Measurements from ENCODE around the gene CACHD1.

CACHD1 gene

GRCh38 chr1:64473367-64473766, 3.4 kb downstream of the CACHD1 start:
- Histone ChIP-seq H3K36me3 (no peaks in the 10 kb centered on the region), H3K9me3 (ENCODE audit: severe bottlenecking) (no peaks in the 10 kb centered on the region), H3K27ac (no peak overlapping the region), H3K27me3 (ENCODE audit: insufficient read depth, low read depth, severe bottlenecking) (no peaks in the 10 kb centered on the region), H3K4me3 (ENCODE audit: low read depth, low read length) (no peak overlapping the region)
- TF ChIP-seq CTCF (IDR thresholded peaks at IDR 0.05; ENCODE audit: low read depth, low read length), result no peak
- no peak for DNase-seq

GRCh38 chr1:64474133-64474532, 4.2 kb downstream of the CACHD1 start:
- no peak overlapping the region for H3K27ac ChIP-seq
- no peak for TF ChIP-seq CTCF (IDR thresholded peaks at IDR 0.05; ENCODE audit: low read depth, low read length)
- H3K36me3 ChIP-seq, result no peaks in the 10 kb centered on the region
- H3K4me3 ChIP-seq (ENCODE audit: low read depth, low read length), result no peak overlapping the region
- H3K9me3 ChIP-seq (ENCODE audit: severe bottlenecking), result no peaks in the 10 kb centered on the region
- no peak for DNase-seq
- H3K27me3 ChIP-seq (ENCODE audit: insufficient read depth, low read depth, severe bottlenecking), result no peaks in the 10 kb centered on the region

GRCh38 chr1:64474665-64475439, 4.9 kb downstream of the CACHD1 start:
- Histone ChIP-seq H3K27ac (no peak overlapping the region), H3K27me3 (ENCODE audit: insufficient read depth, low read depth, severe bottlenecking) (no peaks in the 10 kb centered on the region), H3K9me3 (ENCODE audit: severe bottlenecking) (no peaks in the 10 kb centered on the region), H3K36me3 (no peaks in the 10 kb centered on the region), H3K4me3 (ENCODE audit: low read depth, low read length) (no peak overlapping the region)
- no peak for DNase-seq
- no peak for TF ChIP-seq CTCF (IDR thresholded peaks at IDR 0.05; ENCODE audit: low read depth, low read length)

- TF ChIP-seq CTCF (IDR thresholded peaks at IDR 0.05; ENCODE audit: low read depth, low read length), result no peak
- no peak overlapping the region for H3K4me3 ChIP-seq (ENCODE audit: low read depth, low read length)
- H3K36me3 ChIP-seq, result no peaks in the 10 kb centered on the region
- no peaks in the 10 kb centered on the region for H3K27me3 ChIP-seq (ENCODE audit: insufficient read depth, low read depth, severe bottlenecking)
- no peak overlapping the region for H3K27ac ChIP-seq
- H3K9me3 ChIP-seq (ENCODE audit: severe bottlenecking), result no peaks in the 10 kb centered on the region
- no peak for DNase-seq
Measured at GRCh38 chr1:64476251-64476952, 6.5 kb downstream of the CACHD1 start.

GRCh38 chr1:64478594-64479470, 8.9 kb downstream of the CACHD1 start:
- no peaks in the 10 kb centered on the region for H3K27me3 ChIP-seq (ENCODE audit: insufficient read depth, low read depth, severe bottlenecking)
- no peaks in the 10 kb centered on the region for H3K36me3 ChIP-seq
- DNase-seq, result no peak
- no peak overlapping the region for H3K4me3 ChIP-seq (ENCODE audit: low read depth, low read length)
- H3K27ac ChIP-seq, result no peak overlapping the region
- TF ChIP-seq CTCF (IDR thresholded peaks at IDR 0.05; ENCODE audit: low read depth, low read length), result no peak
- H3K9me3 ChIP-seq (ENCODE audit: severe bottlenecking), result no peaks in the 10 kb centered on the region
